Stimulated activated CD4-positive, alpha-beta T cell treated with anti-CD3 and anti-CD28 coated beads, Interleukin-12 subunit alpha, Interleukin-12 subunit beta, amount 100 ng/mL, for 48 hours (primary cell): ENCODE data around the gene BICDL1.
A peak's percentile ranks its signal among the peaks of the same experiment; 100 is the strongest.
"Not testable (repeated sequence)": the region's sequence is repeated elsewhere in the genome, so short reads cannot be mapped to it uniquely, and the experiment has no call there.

ENCODE experiments used
- DNase-seq, 3 donors: peaks; one replicate each; pipeline ENCODE4 v3.0.0-alpha.2; 2020; ENCODE audit warnings: low read depth in 2 of 3, low spot score in 1 of 3

Gene BICDL1

DNA sequence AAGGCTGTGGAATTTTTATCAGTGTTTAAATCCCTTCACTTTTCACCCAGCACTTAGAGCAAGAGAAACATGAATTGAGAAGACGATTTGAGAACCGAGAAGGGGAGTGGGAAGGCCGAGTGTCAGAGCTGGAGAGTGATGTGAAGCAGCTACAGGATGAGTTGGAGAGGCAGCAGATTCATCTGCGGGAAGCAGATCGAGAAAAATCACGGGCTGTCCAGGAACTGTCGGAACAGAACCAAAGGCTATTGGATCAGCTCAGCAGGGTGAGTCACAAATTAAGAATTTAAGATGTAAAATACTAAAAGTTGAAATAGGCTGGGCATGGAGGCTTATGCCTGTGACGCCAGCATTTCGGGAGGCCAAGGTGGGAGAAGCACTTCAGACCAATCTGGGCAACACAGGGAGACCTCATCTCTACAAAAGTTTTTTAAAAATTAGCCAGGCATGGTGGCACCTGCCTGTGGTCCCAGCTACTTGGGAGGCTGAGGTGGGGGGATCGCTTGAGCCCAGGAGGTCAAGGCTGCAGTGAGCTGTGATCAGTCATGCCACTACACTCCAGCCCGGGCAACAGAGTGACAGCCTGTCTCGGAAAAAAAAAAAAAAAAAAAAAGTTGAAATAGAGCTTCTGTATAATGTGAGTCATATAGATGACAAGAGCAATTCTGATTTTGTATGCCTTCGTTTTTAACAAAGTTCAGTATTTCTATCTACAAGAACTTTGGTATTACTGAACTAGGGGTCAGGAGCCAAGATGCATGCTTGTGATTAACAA is 9.6 kb downstream of the BICDL1 start:
- no peak for DNase-seq

DNA sequence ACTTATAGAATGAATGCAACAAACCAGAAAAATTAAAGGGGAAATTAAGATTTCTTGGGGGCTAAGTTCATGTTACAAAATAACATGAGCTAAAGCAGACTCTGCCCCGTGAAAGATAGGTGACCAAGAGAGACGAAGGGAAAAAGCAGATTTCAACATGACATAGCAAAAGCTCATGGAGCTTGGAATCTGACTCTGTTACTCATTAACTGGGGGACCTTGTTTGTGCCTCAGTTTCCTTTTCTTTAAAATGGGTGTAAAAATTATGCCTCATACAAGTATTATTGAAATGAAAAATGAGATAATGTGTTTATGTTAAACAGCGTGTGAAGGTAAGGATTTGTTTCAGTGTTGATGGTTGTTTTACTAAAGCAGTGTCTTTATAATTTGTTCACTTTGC is 11.5 kb downstream of the BICDL1 start:
- DNase-seq: no peak

DNA sequence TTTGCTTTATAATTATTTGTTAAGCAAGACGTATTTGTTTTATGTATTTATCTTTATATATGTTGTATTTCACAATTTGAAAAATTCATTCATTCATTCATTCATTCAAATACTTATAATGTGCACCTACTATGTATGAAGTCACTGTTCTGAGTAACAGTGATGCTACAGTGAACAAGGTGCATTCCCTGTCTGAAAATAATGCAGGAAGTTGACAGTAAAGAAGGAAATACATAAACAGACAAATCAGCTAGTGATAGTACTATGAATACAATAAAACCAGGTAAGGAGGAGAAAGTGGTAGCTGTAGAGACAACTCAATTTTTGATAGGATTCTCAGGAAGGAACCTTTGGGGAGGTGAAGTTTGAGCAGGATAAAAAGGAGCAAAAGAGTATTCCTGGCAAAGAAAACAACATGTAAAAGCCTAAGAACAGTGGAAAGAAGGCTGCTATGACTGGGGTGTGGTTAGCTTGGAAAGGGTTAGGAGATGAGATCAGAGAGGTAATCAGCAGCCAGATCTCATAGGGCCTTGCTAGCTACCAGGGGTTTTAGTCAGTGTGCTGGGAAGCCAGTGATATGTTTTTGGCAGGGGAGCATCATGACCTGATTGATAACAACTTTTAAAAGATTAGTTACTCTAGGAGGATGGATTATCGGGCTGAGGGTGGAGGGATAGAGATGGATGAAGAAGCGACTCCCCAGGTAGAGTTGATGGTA is 17.4 kb downstream of the BICDL1 start:
- peak in 1 of 3 donors; percentile 48 for DNase-seq

DNA sequence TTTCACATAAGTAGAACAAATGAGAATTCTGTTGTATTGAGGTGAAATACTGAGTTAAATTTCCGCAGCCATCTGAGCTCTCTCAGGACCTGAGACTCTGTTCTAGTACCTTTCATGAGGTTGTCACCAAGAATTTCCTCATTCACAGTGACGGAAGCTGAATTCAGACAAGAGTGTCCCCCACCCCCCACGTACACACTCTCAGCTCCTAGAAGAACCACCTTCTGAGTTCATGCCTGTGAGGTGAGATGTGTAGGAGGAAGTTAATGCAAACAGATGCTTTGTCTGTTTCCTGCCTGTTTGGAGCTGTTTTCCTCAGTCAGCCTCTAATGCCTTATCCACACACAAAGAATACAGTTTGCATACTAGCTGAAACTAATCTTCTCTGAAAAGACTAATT is 18.2 kb downstream of the BICDL1 start:
- peak; percentile 53 to 73 (median 67) for DNase-seq

DNA sequence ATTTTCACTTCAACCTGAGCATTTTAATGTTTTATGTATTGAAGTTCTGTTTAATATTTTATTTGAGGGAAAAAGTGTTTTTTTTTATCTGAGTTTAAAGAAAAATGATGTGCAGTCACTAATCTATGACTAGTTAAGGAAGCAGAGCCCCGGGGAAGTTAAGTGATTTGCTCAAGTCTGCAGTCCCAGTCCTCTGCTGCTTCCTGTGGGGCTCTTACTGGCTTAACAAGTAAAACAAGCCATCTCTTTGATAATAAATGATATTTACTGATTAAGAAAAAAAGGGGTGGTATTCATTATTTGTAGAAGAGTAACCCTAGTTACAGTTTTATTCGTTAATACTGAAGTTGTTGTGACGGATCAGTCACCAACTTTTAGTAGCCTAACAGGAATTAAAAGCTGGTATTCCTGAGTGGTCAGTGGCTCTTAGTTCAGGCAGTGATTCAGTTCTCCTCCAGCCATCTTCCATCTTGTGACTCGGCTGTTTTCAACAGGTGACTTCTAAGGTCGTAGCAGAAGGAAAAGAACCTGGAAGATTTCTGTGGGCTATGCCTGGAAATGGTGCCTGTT is 21.7 kb downstream of the BICDL1 start:
- no peak for DNase-seq

DNA sequence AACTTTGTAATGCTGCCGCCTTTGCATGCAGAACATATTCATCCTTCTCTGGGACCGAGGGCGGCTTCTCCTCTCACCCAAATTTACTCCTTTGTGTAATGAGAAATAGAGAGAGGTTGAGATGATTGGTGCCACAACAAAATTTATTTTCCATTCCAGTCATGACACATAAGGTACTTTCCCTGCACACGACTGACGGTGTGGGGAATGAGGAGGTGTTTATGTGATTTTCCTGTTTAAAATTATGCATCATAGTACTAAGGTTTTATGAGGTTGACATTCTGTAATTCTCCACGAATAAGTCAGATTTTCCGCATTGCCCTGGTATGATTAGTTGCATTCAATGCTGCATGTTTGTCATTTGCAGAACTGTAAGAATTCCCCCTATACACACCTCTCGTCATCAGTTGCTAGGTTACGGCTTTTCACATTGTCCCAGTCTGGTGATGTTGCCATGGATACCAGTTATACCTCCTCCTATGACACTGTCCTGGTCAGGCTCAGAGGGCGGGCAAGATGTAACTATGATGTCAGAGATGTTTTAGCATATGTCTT is 23.1 kb downstream of the BICDL1 start:
- peak; percentile 69 to 85 (median 73) for DNase-seq

DNA sequence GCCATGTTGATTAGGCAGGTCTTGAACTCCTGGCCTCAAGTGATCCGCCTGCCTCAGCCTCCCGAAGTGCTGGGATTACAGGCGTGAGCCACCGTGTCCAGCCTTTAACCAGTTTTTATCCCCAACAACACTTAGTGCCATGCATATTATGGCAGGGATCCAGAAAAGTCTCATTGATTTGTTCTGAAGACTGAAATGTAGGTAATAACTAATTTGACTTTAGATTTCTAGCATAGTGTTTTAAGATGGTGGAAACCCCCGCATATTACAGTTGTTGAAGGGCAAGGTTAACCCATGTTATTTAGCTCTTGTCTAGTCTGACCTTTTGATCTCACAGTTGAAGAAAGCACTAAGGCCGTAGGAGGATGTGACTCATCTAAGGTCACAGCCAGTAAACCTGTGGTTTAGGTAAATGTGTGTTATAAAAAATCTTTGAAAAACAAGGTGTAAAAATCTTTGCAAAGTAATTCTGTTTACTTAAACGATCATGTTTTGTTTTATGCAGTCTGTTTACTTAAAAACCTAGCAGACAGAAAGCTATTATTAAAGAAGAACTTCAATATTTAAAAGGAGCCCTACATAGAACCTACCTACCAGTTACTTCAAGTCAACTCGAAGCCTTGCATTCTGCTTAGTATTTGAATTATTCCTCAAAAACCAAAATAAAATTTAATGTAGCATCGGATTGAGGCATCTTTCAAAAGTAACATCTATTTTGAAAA is 24.8 kb downstream of the BICDL1 start:
- DNase-seq: peak in 1 of 3 donors; percentile 58

DNA sequence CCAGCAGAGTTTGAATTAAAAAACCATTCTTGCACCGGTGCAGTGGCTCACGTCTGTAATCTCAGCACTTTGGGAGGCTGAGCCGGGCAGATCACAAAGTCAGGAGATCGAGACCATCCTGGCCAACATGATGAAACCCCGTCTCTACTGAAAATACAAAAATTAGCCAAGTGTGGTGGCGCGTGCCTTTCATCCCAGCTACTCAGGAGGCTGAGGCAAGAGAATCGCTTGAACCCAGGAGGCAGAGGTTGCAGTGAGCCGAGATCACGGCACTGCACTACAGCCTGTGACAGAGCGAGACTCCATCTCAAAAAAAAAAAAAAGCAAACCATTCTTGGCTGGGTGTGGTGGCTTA is 25.3 kb downstream of the BICDL1 start:
- DNase-seq: not testable (repeated sequence)

DNA sequence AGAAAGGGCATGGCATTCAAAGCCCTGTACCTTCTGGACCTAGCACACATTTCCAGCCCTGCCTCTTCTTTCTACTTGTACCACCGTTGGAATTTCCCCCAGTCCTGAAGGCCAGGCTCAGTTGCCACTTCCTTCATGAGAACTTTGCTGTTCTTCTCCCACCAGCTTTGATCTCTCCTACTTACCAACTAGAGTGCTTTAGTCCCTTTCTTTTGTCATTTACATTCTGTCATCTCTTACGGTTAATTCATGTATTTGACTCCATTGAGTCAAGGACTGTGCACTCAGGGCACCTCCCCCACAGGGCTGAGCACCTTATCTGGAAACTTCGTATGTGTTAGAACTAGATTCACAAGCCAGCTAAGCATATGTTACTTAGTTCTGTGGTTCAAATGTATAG is 26.3 kb downstream of the BICDL1 start:
- peak; percentile 47 to 68 (median 57) for DNase-seq

DNA sequence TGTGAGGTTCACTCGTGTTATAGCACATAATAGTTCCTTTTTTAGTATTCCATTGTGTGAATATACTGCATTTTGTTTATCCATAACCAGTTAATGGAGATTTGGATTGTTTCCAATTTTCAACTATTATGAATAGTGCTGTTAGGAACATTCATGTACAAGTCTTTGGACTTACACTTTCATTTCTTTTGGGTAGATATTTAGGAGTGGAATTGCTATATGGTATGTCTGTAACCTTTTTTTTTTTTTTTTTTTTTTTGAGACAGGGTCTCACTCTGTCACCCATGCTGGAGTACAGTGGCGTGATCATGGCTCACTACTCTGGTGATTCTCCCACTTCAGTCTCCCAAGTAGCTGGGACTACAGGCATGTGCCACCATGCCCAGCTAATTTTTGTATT is 27.2 kb downstream of the BICDL1 start:
- not testable (repeated sequence) for DNase-seq

DNA sequence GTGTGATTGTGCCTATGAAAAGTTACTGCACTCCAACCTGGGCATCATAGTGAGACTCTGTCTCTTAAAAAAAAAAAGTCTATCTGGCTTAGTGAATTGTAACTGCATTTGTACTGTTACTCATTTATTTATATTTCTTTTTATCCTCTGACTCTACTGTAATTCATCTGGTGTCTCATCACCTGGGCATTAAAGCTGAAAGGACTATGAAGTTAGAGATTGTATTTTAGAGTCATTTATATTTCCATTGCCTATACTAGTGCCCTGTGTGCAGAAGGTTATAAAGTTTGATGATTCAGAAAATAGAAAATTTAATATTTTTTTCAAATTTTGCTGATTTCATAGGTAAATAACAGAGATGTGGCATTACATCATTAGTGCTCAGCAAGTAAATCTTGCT is 30.2 kb downstream of the BICDL1 start:
- DNase-seq: no peak

DNA sequence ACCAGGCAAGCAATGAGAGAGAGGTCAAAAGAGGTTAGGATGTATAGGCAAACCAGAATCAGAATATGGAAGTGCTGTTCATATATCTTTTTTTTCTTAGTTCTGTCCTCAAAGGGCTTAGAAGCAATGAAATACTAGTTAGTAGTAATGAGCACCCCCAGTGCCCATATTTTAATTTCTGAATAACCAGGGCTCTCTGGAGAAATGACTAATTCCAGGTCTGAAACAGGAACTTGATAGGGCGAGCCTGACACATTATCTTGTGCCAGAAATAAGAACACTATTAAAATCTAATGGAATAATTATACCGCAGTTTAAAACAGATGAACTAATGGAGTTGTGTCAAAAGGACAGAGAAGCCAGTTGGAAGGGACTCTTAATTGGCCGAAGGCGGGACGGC is 30.9 kb downstream of the BICDL1 start:
- no peak for DNase-seq

DNA sequence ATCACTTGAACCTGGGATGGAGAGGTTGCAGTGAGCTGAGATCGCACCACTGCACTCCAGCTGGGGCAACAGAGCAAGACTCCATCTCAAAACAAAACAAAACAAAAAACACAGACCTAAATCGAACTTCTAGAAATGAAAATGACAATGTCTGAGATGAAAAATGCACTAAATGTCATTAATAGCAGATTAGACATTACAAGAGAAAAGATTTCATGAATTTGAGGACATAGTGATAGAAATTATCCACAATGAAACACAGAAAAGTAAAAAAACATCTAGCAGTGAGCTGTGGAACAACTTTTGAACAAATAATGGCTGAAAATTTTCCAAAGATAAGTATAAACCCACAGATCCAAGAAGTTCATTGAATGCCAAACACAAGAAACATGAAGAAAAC is 35.2 kb downstream of the BICDL1 start:
- no peak for DNase-seq

DNA sequence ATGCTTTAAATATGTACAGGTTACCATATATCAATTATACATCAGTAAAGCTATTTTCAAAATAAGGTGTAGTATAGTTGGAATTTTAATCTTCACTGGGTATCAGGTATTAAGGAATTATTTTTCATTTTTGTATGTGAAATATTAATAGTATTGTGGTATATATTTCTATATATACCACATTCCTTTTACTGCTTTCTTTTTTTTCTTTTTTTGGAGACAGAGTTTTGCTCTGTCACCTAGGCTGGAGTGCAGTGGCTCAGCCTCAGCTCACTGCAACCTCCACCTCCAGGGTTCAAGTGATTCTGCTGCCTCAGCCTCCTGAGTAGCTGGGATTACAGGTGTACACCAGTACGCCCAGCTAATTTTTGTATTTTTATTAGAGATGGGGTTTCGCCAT is 36.6 kb downstream of the BICDL1 start:
- no peak for DNase-seq

DNA sequence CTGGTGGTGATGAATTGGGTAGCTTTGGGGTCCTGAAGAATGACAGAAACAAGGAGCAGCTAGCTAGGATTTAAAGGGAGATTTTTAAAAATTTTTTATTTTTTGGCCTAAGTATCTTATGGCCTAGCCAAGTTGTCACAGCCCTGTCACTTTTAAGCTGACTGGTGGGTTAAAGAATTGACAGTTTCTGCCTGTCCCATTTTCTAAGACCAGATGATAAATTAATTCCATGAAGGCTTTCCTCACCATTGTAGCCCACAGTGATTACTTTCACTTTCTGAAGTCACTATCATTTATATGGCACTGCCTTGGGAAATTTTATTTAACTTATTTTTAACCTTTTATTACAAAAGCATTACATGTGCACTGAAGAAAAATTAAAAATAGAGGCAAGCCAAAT is 43.2 kb downstream of the BICDL1 start:
- DNase-seq: no peak

DNA sequence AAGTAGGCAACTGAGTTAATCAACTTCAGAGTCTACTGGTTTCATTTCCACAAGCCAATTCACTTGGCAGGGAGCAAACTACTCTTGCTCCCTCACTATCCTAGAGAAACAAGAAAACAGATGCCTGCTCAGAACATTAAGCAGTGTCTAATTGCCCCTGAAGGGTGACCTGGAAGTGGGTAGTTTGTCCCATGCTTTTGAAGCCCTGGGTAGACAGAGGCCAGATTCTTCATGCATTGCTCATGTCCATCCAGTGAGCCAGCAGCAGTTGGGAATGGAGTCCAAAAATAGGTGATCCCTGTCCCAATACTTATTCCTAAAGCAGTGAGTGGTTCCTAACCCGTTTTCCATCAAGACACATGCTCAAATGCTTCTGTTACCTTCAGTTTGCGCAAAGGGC is 48.8 kb downstream of the BICDL1 start:
- DNase-seq: no peak

DNA sequence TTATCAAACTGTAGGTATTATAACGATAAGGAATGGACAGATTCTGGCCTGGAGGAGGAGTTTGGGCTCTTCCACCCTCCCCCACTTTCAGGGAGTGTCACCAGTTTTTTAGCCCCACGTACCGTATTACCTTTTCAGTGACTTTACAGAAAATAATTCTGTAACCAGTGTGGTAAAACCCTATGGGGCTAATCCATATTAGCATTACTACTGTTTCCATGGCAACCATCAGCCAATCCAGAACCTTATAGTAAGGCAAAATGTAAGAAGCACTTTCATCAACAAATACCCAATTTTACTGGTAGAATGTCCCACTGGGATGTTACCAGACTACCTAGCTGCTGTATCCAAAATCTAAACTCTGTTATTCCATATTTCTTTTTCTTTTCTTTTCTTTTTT is 50.7 kb downstream of the BICDL1 start:
- DNase-seq: no peak

DNA sequence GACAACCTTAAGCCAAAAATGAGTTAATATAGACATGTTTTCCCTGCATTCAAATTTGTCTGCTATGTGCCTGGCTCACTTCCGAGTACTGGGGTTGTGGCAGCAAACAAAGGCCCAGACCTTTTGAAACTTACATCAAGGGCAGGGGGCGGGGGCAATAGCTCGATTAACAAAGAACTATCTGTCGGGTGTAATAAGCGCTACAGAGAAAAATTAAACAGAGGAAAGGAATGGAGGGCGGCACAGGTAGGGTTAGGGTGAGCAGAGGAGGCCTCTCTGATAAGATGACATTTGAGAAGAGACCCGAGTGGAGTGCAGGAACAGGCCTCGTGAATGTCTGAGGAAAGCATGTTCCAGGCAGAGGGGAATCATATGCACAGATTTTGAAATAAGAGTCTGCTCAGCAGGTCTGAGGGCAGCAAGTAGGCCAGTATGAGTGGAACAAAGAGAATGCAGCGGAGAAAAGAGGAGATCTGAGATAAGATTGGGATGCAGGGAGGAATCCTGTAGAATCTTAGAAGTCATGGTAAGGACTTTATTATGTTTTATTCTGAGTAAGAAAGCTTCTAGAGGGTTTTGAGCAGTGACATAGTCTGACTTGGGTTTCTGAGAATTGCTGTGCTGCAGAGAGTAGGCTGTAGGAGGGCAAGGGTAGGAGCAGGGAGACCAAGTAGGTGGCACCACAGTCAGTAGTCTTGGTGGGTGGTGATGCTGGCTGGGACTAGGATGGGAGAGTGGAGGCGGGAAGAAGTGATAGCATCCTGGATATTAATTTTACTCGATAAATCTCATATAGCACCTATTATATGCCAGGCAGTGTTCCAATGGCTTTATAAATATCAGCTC is 52.6 kb downstream of the BICDL1 start:
- no peak for DNase-seq

DNA sequence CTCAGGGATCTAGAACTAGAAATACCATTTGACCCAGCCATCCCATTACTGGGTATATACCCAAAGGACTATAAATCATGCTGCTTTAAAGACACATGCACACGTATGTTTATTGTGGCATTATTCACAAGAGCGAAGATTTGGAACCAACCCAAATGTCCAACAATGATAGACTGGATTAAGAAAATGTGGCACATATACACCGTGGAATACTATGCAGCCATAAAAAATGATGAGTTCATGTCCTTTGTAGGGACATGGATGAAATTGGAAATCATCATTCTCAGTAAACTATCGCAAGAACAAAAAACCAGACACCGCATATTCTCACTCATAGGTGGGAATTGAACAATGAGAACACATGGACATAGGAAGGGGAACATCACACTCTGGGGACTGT is 56.3 kb downstream of the BICDL1 start:
- DNase-seq: not testable (repeated sequence)

DNA sequence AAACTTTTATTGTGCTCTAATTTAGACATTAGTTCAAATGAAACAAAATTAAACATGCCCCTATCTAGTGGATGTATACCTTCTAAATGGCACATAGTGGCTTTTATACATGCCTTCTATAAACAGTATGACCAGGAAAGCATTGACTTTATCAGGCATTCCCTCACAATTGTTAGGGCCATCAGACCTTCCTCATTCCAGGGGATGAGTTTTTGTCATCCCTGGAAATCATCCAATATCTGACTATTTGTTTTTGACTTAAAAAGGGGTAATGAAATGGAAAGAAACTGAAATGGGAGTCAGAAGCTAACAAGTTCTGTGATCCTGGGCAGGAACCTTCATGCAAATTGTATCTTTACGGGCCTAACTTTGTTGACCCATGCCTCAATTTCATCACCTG is 58.0 kb downstream of the BICDL1 start:
- DNase-seq: no peak

DNA sequence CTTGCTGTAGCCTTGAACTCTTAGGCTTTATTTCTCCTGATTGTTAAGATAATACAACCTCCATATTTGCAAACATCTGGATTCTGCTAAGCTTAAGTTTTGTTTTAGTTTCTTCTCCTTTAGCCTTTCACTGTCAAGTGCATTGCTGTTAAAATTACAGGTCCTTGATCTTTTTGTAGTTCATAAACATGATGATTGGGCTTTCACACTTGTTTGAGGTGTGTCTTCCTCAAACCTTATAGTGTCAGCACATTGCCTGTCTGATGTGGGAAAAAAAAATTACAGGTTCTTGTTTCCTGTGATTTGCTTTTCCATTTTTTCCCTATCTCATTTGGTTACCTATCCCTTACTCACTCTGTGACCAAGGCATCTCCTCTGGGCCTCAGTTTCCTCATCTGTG is 59.2 kb downstream of the BICDL1 start:
- no peak for DNase-seq
